ENCODE results near the gene PTPRQ. TPM values are rescaled to one million over a fixed set of nuclear protein-coding genes. Genes with fewer than 3 reads are reported as not detected.
"Not testable (repeated sequence)": the region's sequence is repeated elsewhere in the genome, so short reads cannot be mapped to it uniquely, and the experiment has no call there.

Gene PTPRQ
- total RNA-seq, 1 donor from 2014 or later = 0.70 TPM

- ATAC-seq = no peak
Observed at GRCh38 chr12:80620281-80620680, 176.2 kb downstream of the PTPRQ start.

GRCh38 chr12:80622271-80622670 lies 178.2 kb downstream of the PTPRQ start:
- intact Hi-C loops (cut with DNase I) = no loop called here
- no peak for ATAC-seq
- DNase-seq (ENCODE audit: missing footprints) = no peak

More at GRCh38 chr12:80620281-80620680, 176.2 kb downstream of the PTPRQ start:
- intact Hi-C loops (cut with DNase I) = no loop called here
- DNase-seq (ENCODE audit: missing footprints) = no peak

GRCh38 chr12:80625051-80625450 lies 181.0 kb downstream of the PTPRQ start:
- intact Hi-C loops (cut with DNase I) = no loop called here
- DNase-seq (ENCODE audit: missing footprints) (no peak), ATAC-seq (no peak)

GRCh38 chr12:80625901-80626300 lies 181.9 kb downstream of the PTPRQ start:
- DNase-seq (ENCODE audit: missing footprints) (no peak), ATAC-seq (no peak)
- intact Hi-C loops (cut with DNase I) = no loop called here

- intact Hi-C loops (cut with DNase I) = no loop called here
- DNase-seq (ENCODE audit: missing footprints) (no peak), ATAC-seq (peak; percentile 82)
Observed at GRCh38 chr12:80627782-80628181, 183.7 kb downstream of the PTPRQ start.

GRCh38 chr12:80632835-80633234 lies 188.8 kb downstream of the PTPRQ start:
- DNase-seq (ENCODE audit: missing footprints) = peak; percentile 25
- ATAC-seq = no peak
- intact Hi-C loops (cut with DNase I) = no loop called here

- intact Hi-C loops (cut with DNase I) = loop anchor here (1.0 kb wide), 1 partner anchor 16 kb away; no protein-coding TSS in a partner anchor
- DNase-seq (ENCODE audit: missing footprints) = no peak
- ATAC-seq = no peak
Observed at GRCh38 chr12:80634903-80635302, 190.9 kb downstream of the PTPRQ start.

- DNase-seq (ENCODE audit: missing footprints) = no peak
- ATAC-seq = no peak
- intact Hi-C loops (cut with DNase I) = no loop called here
Observed at GRCh38 chr12:80636832-80637231, 192.8 kb downstream of the PTPRQ start.

- no peak for ATAC-seq
- intact Hi-C loops (cut with DNase I) = no loop called here
- no peak for DNase-seq (ENCODE audit: missing footprints)
Observed at GRCh38 chr12:80641936-80642335, 197.9 kb downstream of the PTPRQ start.

- DNase-seq (ENCODE audit: missing footprints) = no peak
- intact Hi-C loops (cut with DNase I) = no loop called here
- ATAC-seq = no peak
Observed at GRCh38 chr12:80643961-80644360, 199.9 kb downstream of the PTPRQ start.

GRCh38 chr12:80648881-80649280 lies 204.8 kb downstream of the PTPRQ start:
- intact Hi-C loops (cut with DNase I) = no loop called here
- ATAC-seq = no peak
- no peak for DNase-seq (ENCODE audit: missing footprints)

- intact Hi-C loops (cut with DNase I) = no loop called here
- ATAC-seq = no peak
- DNase-seq (ENCODE audit: missing footprints) = no peak
Observed at GRCh38 chr12:80655751-80656150, 211.7 kb downstream of the PTPRQ start.

GRCh38 chr12:80659512-80660063 lies 215.6 kb downstream of the PTPRQ start:
- ATAC-seq (no peak), DNase-seq (ENCODE audit: missing footprints) (no peak)
- intact Hi-C loops (cut with DNase I) = no loop called here

- DNase-seq (ENCODE audit: missing footprints) (no peak), ATAC-seq (no peak)
- intact Hi-C loops (cut with DNase I) = no loop called here
Observed at GRCh38 chr12:80662586-80662985, 218.6 kb downstream of the PTPRQ start.

- intact Hi-C loops (cut with DNase I) = no loop called here
- ATAC-seq = no peak
- no peak for DNase-seq (ENCODE audit: missing footprints)
Observed at GRCh38 chr12:80670214-80670613, 226.2 kb downstream of the PTPRQ start.

GRCh38 chr12:80676042-80676636 lies 232.1 kb downstream of the PTPRQ start:
- DNase-seq (ENCODE audit: missing footprints) = peak; percentile 13
- intact Hi-C loops (cut with DNase I); ATAC-seq: not testable (repeated sequence)

- DNase-seq (ENCODE audit: missing footprints) (no peak), ATAC-seq (no peak)
- intact Hi-C loops (cut with DNase I) = no loop called here
Observed at GRCh38 chr12:80676856-80677255, 232.8 kb downstream of the PTPRQ start.

GRCh38 chr12:80677994-80678393 lies 234.0 kb downstream of the PTPRQ start:
- no peak for ATAC-seq
- intact Hi-C loops (cut with DNase I) = no loop called here

GRCh38 chr12:80679346-80680131 lies 235.5 kb downstream of the PTPRQ start:
- intact Hi-C loops (cut with DNase I) = no loop called here
- no peak for ATAC-seq
- no peak for DNase-seq (ENCODE audit: missing footprints)

More at GRCh38 chr12:80677994-80678393, 234.0 kb downstream of the PTPRQ start:
- no peak for DNase-seq (ENCODE audit: missing footprints)

GRCh38 chr12:80681287-80681686 lies 237.3 kb downstream of the PTPRQ start:
- no peak for ATAC-seq
- intact Hi-C loops (cut with DNase I) = no loop called here

More at GRCh38 chr12:80681287-80681686, 237.3 kb downstream of the PTPRQ start:
- DNase-seq (ENCODE audit: missing footprints) = no peak
